Measurements from ENCODE around the gene CEP63.
"Not testable (repeated sequence)": the region's sequence is repeated elsewhere in the genome, so short reads cannot be mapped to it uniquely, and the experiment has no call there.

CEP63 gene

DNA sequence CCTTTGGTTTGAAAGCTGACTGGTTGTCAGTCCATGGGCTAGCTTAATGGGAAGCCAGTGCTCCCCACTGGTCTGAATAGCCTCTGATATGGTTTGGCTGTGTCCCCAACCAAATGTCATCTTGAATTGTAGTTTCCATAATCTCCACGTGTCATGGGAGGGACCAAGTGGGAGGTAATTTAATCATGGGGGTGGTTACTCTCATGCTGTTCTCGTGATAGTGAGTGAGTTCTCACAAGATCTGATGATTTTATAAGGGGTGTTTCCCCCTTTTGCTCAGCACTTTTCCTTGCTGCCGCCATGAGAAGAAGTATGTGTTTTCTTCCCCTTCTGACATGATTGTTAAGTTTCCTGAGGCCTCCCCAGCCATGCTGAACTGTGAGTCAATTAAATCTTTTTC is 109.1 kb downstream of the CEP63 start:
- not testable (repeated sequence) for H3K27me3 ChIP-seq (ENCODE audit: control insufficient read depth, insufficient read depth, low read length, poor library complexity, severe bottlenecking); H3K36me3 ChIP-seq (ENCODE audit: control insufficient read depth, insufficient read depth, low read length); H3K4me3 ChIP-seq (ENCODE audit: insufficient read depth, low read depth, low read length); H3K27ac ChIP-seq (ENCODE audit: insufficient read depth, low read depth, low read length, poor library complexity, severe bottlenecking); H3K9me3 ChIP-seq (ENCODE audit: control insufficient read depth, low read length)
- peaks cover 19% of the 10 kb centered on the region for H3K4me1 ChIP-seq (ENCODE audit: control insufficient read depth, insufficient read depth, low read length)
- 84 to 92% methylated on average over 3 of the region's 3 CpGs for WGBS, 2 experiments

DNA sequence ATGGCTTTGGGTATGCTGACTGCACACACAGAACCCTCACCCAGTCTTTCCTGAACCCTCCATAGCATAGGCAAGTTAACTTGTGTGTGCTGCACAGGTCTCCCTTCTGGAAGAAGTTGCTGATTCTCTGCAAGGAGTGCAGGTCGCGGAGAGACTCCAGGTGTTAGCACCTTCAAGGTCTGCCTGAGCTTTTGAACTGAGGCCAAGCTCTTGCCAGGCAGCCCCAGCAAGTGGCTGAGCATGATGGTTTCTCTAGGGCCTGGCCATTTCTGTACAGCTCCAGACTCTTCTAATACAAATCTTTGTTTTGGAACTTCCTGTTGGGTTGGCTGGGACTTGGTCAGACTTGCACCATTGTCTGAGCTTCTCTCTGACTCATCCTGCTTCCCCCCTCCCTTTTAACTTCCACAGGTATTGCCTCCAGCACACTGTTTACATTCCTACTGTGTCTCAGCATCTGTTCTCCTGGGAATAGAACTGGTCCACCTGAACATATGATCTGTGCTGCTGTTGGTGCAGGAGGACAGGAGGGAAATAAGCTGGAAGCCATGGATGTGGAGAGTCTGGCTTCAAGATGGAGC is 111.6 kb downstream of the CEP63 start:
- 45 to 46% methylated on average over 2 of the region's 2 CpGs for WGBS, 2 experiments
- no peaks in the 10 kb centered on the region for H3K9me3 ChIP-seq (ENCODE audit: control insufficient read depth, low read length)
- H3K4me1 ChIP-seq (ENCODE audit: control insufficient read depth, insufficient read depth, low read length) = peaks cover 38% of the 10 kb centered on the region

DNA sequence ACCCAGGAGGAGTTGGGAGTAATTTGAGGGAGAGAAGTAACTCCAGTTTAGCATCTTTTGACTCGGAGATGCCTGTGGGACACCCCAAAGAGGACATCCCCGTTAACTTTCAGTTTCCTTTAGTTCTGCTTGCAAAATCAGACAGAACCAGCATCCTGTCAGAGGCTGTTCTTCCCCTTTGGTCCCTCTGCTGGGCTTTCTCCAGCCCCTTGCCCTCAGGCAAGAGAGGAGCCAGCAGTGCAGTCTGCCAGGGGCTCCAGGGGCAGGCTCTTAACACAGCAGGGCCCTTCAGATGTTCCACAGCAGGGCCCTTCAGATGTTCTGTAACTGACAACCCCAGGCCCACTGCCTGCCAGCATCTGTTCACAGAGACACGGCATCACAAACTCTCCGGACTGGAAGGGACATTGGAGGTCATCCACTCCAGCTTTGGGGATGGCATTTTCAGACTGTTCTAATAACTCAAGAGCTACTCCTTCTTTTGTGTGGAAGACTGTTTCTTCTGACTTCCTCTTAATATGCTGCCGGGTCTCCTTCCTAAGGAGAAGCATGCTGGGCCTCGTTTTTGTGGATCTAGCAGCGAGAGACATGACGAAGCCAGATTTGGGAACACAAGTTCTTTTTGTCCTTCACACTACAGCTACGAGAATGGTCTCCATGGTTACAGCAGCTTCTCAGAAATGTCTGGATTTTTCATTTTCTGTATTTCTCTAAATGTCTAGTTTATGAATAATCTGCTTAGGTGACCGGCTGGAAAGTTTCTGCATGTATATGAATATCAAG is 113.1 kb downstream of the CEP63 start:
- 45 to 54% methylated on average over 9 of the region's 10 CpGs for WGBS, 2 experiments
- H3K36me3 ChIP-seq (ENCODE audit: control insufficient read depth, insufficient read depth, low read length) = no peaks in the 10 kb centered on the region

More for the DNA sequence above, 111.6 kb downstream of the CEP63 start:
- Histone ChIP-seq H3K4me3 (ENCODE audit: insufficient read depth, low read depth, low read length) (no peak overlapping the region), H3K27me3 (ENCODE audit: control insufficient read depth, insufficient read depth, low read length, poor library complexity, severe bottlenecking) (peaks cover 4% of the 10 kb centered on the region), H3K27ac (ENCODE audit: insufficient read depth, low read depth, low read length, poor library complexity, severe bottlenecking) (no peak overlapping the region), H3K36me3 (ENCODE audit: control insufficient read depth, insufficient read depth, low read length) (no peaks in the 10 kb centered on the region)

DNA sequence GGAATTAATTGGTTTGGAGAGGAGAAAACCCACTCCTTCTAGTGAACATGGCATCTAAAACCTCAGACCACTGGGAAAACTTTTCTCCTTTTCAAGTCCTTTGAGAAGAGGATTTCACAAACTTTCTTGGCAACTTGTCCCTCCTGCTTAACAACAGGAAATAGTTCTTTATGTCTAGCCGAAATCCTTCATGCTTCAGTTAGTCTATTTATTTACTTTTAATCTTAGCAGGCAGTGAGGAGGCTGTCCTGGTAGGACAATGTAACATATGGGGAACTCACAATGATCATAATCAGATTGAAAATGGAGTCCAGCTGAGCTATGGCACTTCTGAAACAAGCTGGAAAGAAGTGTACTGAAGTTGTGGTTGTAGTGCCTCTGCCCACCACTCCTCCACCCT is 114.3 kb downstream of the CEP63 start:
- Histone ChIP-seq H3K36me3 (ENCODE audit: control insufficient read depth, insufficient read depth, low read length) (no peaks in the 10 kb centered on the region), H3K27me3 (ENCODE audit: control insufficient read depth, insufficient read depth, low read length, poor library complexity, severe bottlenecking) (peaks cover 4% of the 10 kb centered on the region), H3K9me3 (ENCODE audit: control insufficient read depth, low read length) (no peaks in the 10 kb centered on the region), H3K4me1 (ENCODE audit: control insufficient read depth, insufficient read depth, low read length) (peaks cover 47% of the 10 kb centered on the region), H3K27ac (ENCODE audit: insufficient read depth, low read depth, low read length, poor library complexity, severe bottlenecking) (no peak overlapping the region), H3K4me3 (ENCODE audit: insufficient read depth, low read depth, low read length) (no peak overlapping the region)
- WGBS, 2 experiments = 89% methylated on average over 1 of the region's 1 CpG; no CpG with 5 or more reads in 1 of the 2 experiments

More for the DNA sequence above, 113.1 kb downstream of the CEP63 start:
- Histone ChIP-seq H3K4me3 (ENCODE audit: insufficient read depth, low read depth, low read length) (no peak overlapping the region), H3K27me3 (ENCODE audit: control insufficient read depth, insufficient read depth, low read length, poor library complexity, severe bottlenecking) (peaks cover 4% of the 10 kb centered on the region), H3K4me1 (ENCODE audit: control insufficient read depth, insufficient read depth, low read length) (peaks cover 47% of the 10 kb centered on the region), H3K27ac (ENCODE audit: insufficient read depth, low read depth, low read length, poor library complexity, severe bottlenecking) (peak overlapping the region; percentile 3), H3K9me3 (ENCODE audit: control insufficient read depth, low read length) (no peaks in the 10 kb centered on the region)

DNA sequence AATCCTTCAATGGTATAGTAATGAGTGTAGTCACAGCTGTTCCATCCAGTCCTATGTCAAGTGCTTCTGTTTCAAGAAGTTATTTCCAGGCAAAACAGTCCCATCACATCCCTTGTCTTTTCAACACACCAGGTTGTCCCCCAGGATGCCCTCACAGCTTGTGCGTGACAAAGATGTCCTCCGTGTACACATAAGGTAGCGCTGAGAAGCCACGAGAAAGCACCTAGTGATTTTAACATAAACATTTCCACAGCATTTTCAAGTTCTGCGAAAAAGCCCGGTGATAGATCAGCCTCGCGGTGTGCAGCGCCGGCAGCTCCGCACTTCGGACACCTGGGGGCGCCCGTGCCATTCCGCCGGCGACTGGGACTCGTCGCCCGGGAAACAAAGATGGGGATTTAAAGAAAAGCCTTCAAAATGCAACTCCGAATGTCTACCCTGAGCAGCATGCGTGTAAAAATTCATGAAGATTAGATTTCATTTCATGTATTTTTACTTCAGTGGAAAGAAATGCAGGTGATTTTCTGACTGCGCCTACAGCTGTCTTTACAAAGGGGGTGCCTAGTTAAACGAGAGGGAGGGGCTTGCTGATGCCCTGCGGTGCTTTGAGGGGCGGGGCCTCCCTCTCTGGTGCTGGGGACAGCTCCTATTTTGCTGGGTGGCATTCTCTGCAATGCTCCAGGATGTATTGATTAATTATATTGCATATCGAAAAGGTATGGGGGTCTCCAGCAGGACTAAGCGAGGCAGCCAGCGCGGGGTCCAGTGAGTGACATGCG is 115.0 kb downstream of the CEP63 start:
- Histone ChIP-seq H3K4me1 (ENCODE audit: control insufficient read depth, insufficient read depth, low read length) (peaks cover 47% of the 10 kb centered on the region), H3K27me3 (ENCODE audit: control insufficient read depth, insufficient read depth, low read length, poor library complexity, severe bottlenecking) (peaks cover 4% of the 10 kb centered on the region), H3K4me3 (ENCODE audit: insufficient read depth, low read depth, low read length) (no peak overlapping the region), H3K36me3 (ENCODE audit: control insufficient read depth, insufficient read depth, low read length) (no peaks in the 10 kb centered on the region), H3K27ac (ENCODE audit: insufficient read depth, low read depth, low read length, poor library complexity, severe bottlenecking) (no peak overlapping the region), H3K9me3 (ENCODE audit: control insufficient read depth, low read length) (no peaks in the 10 kb centered on the region)
- WGBS, 2 experiments = 14 to 16% methylated on average over 31 of the region's 31 CpGs

DNA sequence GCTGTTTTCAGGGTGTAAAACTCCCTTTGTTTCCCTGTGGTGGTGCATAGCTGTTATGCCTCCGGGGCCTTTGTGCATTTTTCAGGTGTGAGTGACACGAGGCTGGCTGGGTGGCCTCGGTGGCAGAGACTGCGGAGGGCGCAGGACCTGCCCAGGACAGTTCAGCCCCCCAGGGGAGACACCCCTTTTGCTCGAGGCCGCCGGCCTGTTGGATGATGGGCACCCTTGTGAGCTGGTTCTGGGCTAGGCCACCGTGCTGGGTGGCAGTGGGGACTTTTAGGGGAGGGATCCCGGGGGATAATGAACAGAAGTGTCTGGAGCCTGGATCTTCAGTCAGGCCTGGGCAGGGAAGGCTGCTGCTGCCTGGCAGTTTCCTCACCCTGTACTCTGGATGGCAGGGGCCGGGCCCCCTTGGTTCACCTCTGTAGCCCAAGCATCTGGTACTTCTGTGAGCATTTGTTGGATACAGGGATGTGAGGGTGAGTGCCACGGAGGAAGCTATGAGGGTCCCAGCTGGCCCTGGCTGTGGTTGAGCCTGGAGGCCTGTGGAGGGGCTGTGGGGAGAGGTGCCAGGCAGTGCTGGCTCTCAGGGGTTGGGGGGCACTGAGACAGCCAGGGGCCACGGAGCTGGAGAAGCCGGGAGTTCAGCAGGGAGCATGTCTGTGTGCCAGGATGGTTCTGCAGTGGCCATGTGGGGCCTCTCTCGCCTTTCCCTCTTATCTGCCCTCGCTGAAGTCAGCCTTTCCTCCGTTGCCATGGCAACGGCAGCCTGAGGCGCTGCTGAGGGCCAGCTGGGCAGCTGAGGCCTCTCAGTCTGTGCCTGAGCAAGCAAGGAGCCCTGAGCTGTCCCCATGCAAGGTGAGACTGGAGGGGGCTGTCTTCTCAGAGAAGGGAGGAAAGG is 115.9 kb downstream of the CEP63 start:
- no peaks in the 10 kb centered on the region for H3K36me3 ChIP-seq (ENCODE audit: control insufficient read depth, insufficient read depth, low read length)
- H3K27ac ChIP-seq (ENCODE audit: insufficient read depth, low read depth, low read length, poor library complexity, severe bottlenecking) = peak overlapping the region; percentile 44
- peaks cover 47% of the 10 kb centered on the region for H3K4me1 ChIP-seq (ENCODE audit: control insufficient read depth, insufficient read depth, low read length)
- peaks cover 4% of the 10 kb centered on the region for H3K27me3 ChIP-seq (ENCODE audit: control insufficient read depth, insufficient read depth, low read length, poor library complexity, severe bottlenecking)
- no peak overlapping the region for H3K4me3 ChIP-seq (ENCODE audit: insufficient read depth, low read depth, low read length)
- H3K9me3 ChIP-seq (ENCODE audit: control insufficient read depth, low read length) = no peaks in the 10 kb centered on the region
- 56 to 57% methylated on average over 19 of the region's 19 CpGs for WGBS, 2 experiments

DNA sequence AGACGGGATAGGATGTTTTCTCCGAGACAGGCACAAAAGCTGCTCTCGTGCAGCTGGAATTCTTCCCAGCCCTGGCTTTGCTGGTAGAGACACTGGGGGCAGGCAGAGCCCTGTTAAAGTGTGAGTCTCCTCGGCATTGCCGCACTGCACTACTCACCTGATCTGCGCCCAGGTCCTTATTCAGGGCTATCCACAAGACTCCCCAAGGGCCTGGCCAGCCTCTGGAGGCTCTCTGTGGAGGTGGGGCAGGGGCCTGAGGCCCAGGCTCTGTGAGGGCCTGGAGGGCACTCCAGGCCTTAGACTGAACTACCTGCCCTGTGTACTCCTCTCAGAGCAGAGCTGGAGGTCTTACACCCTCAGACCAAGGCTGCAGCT is 116.6 kb downstream of the CEP63 start:
- no peaks in the 10 kb centered on the region for H3K36me3 ChIP-seq (ENCODE audit: control insufficient read depth, insufficient read depth, low read length)
- no peak overlapping the region for H3K4me3 ChIP-seq (ENCODE audit: insufficient read depth, low read depth, low read length)
- H3K4me1 ChIP-seq (ENCODE audit: control insufficient read depth, insufficient read depth, low read length) = peaks cover 47% of the 10 kb centered on the region
- H3K9me3 ChIP-seq (ENCODE audit: control insufficient read depth, low read length) = no peaks in the 10 kb centered on the region
- peaks cover 4% of the 10 kb centered on the region for H3K27me3 ChIP-seq (ENCODE audit: control insufficient read depth, insufficient read depth, low read length, poor library complexity, severe bottlenecking)
- peak overlapping the region; percentile 44 for H3K27ac ChIP-seq (ENCODE audit: insufficient read depth, low read depth, low read length, poor library complexity, severe bottlenecking)
- WGBS, 2 experiments = 49 to 50% methylated on average over 6 of the region's 6 CpGs

DNA sequence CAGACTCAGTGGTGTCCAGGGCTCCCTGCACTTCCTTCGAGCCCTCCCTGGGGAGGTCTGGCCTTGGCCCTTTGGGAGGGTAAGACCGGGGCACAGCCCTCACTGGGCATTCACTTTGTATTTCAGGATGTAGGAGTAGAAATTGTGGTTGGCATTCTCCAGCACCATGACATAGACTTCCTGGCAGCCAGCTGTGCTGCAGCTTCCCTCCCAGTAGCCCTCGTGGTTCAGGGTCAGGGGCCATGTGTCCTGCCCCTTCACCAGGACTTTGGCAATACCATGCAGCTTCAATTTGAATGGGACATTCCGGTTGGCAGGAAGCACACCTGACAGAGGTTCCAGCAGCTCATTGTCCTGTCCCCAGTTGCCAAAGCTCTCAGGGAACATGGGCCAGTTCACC is 117.6 kb downstream of the CEP63 start:
- no peaks in the 10 kb centered on the region for H3K9me3 ChIP-seq (ENCODE audit: control insufficient read depth, low read length)
- no peak overlapping the region for H3K27ac ChIP-seq (ENCODE audit: insufficient read depth, low read depth, low read length, poor library complexity, severe bottlenecking)
- H3K4me3 ChIP-seq (ENCODE audit: insufficient read depth, low read depth, low read length) = no peak overlapping the region
- WGBS, 2 experiments = 94% methylated on average over 4 of the region's 4 CpGs
- peaks cover 43% of the 10 kb centered on the region for H3K4me1 ChIP-seq (ENCODE audit: control insufficient read depth, insufficient read depth, low read length)
- H3K36me3 ChIP-seq (ENCODE audit: control insufficient read depth, insufficient read depth, low read length) = no peaks in the 10 kb centered on the region
- peaks cover 4% of the 10 kb centered on the region for H3K27me3 ChIP-seq (ENCODE audit: control insufficient read depth, insufficient read depth, low read length, poor library complexity, severe bottlenecking)

DNA sequence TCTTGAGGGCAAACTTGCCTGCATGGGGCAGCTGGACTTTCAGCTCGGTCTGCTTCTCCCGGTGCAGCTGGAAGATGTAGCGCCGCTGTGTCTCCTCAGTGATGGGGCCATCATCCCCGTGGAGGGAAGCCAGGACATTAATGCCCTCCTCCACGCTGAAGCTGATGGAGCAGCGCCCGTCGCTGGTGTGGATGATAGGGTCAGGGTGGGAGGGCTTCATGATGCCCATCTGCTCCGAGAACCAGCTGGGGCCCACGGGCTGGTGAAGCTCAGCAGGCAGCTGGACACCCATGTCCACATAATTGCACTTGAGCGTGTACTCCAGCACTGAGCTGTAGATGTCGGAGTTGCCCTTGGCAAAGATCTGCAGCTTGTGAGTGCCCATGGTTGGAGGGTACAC is 118.1 kb downstream of the CEP63 start:
- Histone ChIP-seq H3K4me3 (ENCODE audit: insufficient read depth, low read depth, low read length) (no peak overlapping the region), H3K4me1 (ENCODE audit: control insufficient read depth, insufficient read depth, low read length) (peaks cover 38% of the 10 kb centered on the region), H3K27ac (ENCODE audit: insufficient read depth, low read depth, low read length, poor library complexity, severe bottlenecking) (no peak overlapping the region), H3K9me3 (ENCODE audit: control insufficient read depth, low read length) (no peaks in the 10 kb centered on the region), H3K27me3 (ENCODE audit: control insufficient read depth, insufficient read depth, low read length, poor library complexity, severe bottlenecking) (peaks cover 4% of the 10 kb centered on the region), H3K36me3 (ENCODE audit: control insufficient read depth, insufficient read depth, low read length) (no peaks in the 10 kb centered on the region)
- WGBS, 2 experiments = 95 to 96% methylated on average over 13 of the region's 13 CpGs
